Endodermal cell (in vitro differentiated cells): ENCODE measurements around the gene FOXC2. TPM values are rescaled to one million over a fixed set of nuclear protein-coding genes. Genes with fewer than 3 reads are reported as not detected.

ENCODE experiments used
- DNase-seq: peaks from one replicate; pipeline ENCODE4 v3.0.0-alpha.2; 2017
- H3K27ac ChIP-seq: 2 replicates; pipeline ENCODE4 v1.5.1; 2013; ENCODE audit warnings: mild to moderate bottlenecking, low read depth, low read length, moderate library complexity
- H3K27me3 ChIP-seq: 2 replicates; pipeline ENCODE4 v1.6.1; 2013; ENCODE audit warnings: mild to moderate bottlenecking, low read length, moderate library complexity; ENCODE audit not compliant: insufficient read depth, control insufficient read depth, poor library complexity, severe bottlenecking
- H3K36me3 ChIP-seq: 2 replicates; pipeline ENCODE4 v1.7.0; 2013; ENCODE audit warnings: mild to moderate bottlenecking, low read length, moderate library complexity; ENCODE audit not compliant: control insufficient read depth, insufficient read depth
- H3K4me1 ChIP-seq: one replicate; pipeline ENCODE4 v1.7.0; 2013; ENCODE audit warnings: low read length; ENCODE audit not compliant: control insufficient read depth, insufficient read depth
- H3K4me3 ChIP-seq: 2 replicates; pipeline ENCODE4 v1.5.1; 2013; ENCODE audit warnings: mild to moderate bottlenecking, low read length, moderate library complexity
- H3K9ac ChIP-seq: 2 replicates; pipeline ENCODE4 v1.6.1; 2013; ENCODE audit warnings: mild to moderate bottlenecking, low read length, moderate library complexity; ENCODE audit not compliant: poor library complexity, severe bottlenecking; ENCODE audit errors: extremely low read depth
- H3K9me3 ChIP-seq: 2 replicates; pipeline ENCODE4 v1.6.1; 2013; ENCODE audit warnings: mild to moderate bottlenecking, low read length, moderate library complexity; ENCODE audit not compliant: control insufficient read depth
- H3K27ac Mint-ChIP-seq: 2 replicates; pipeline ENCODE4 v1.8.0; 2020; ENCODE audit warnings: mixed read lengths
- H3K27me3 Mint-ChIP-seq: 2 replicates; pipeline ENCODE4 v1.8.0; 2021; ENCODE audit warnings: mild to moderate bottlenecking, mixed read lengths; ENCODE audit not compliant: insufficient read depth
- H3K36me3 Mint-ChIP-seq: 2 replicates; pipeline ENCODE4 v1.8.0; 2020; ENCODE audit warnings: low read depth, mixed read lengths
- H3K4me1 Mint-ChIP-seq: 2 replicates; pipeline ENCODE4 v1.8.0; 2020; ENCODE audit warnings: mixed read lengths
- H3K4me3 Mint-ChIP-seq: 2 replicates; pipeline ENCODE4 v1.8.0; 2020; ENCODE audit warnings: mild to moderate bottlenecking, moderate library complexity, mixed read lengths
- H3K9me3 Mint-ChIP-seq: 2 replicates; pipeline ENCODE4 v1.8.0; 2020; ENCODE audit warnings: mild to moderate bottlenecking, mixed read lengths
- WGBS, 2 experiments: methylation state at CpG; one replicate each; pipeline versions ENCODE4 v1.1.5 to v1.1.7; 2013; ENCODE audit warnings: missing lambda C conversion rate in 2 of 2, mixed read lengths in 1 of 2; ENCODE audit not compliant: insufficient coverage in 1 of 2, insufficient read length in 1 of 2; 5-methylcytosine and 5-hydroxymethylcytosine counted together
- total RNA-seq, 2 donors: library from RNA; stranded (reverse); fragmentation: NEBNext Ultra II Directional in 1 of 2; extraction: Animal tissue kit (Norgen Biotek cat#: 25700) in 1 of 2; gene quantifications; 2 replicates in 1 of 2; 3 replicates in 1 of 2; pipeline ENCODE4 v1.2.1, GENCODE V29; 2021
- TF ChIP-seq, protein P1 (sequence below): fragments of 200-600 bp; sonication (generic); conservative IDR thresholded peaks from 2 replicates; pipeline ENCODE4 v1.5.0; 2021; ENCODE audit warnings: antibody characterized with exemption, mild to moderate bottlenecking

Gene FOXC2
- total RNA-seq, 2 donors from 2014 or later: 0.20 TPM; not detected in 1

- 92 to 96% methylated on average over 5 of the region's 5 CpGs for WGBS, 2 experiments
- H3K27ac Mint-ChIP-seq: no peak overlapping the region
- peaks cover 4% of the 10 kb centered on the region for H3K36me3 Mint-ChIP-seq
These were observed 16.3 kb upstream of the FOXC2 start for GRCh38 chr16:86550281-86550680.

DNA sequence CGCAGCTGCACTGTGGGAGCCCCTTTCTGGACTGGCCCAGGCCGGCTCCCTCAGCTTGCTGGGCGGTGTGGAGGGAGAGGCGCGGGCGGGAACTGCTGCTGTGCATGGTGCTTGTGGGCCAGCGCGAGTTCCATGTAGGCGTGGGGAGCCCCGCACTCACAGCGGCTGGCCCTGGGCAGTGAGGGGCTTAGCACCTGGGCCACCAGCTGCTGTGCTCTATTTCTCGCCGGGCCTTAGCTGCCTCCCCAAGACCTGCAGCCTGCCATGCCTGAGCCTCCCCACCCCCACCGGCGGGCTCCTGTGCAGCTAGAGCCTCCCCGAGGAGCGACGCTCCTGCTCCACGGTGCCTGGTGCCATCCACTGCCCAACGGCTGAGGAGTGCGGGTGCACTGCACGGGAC lies 13.3 kb upstream of the FOXC2 start:
- no peak overlapping the region for H3K27ac ChIP-seq
- TF ChIP-seq, protein P1, sequence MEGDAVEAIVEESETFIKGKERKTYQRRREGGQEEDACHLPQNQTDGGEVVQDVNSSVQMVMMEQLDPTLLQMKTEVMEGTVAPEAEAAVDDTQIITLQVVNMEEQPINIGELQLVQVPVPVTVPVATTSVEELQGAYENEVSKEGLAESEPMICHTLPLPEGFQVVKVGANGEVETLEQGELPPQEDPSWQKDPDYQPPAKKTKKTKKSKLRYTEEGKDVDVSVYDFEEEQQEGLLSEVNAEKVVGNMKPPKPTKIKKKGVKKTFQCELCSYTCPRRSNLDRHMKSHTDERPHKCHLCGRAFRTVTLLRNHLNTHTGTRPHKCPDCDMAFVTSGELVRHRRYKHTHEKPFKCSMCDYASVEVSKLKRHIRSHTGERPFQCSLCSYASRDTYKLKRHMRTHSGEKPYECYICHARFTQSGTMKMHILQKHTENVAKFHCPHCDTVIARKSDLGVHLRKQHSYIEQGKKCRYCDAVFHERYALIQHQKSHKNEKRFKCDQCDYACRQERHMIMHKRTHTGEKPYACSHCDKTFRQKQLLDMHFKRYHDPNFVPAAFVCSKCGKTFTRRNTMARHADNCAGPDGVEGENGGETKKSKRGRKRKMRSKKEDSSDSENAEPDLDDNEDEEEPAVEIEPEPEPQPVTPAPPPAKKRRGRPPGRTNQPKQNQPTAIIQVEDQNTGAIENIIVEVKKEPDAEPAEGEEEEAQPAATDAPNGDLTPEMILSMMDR: no peak
- Mint-ChIP-seq H3K27me3 (peaks cover 6% of the 10 kb centered on the region), H3K4me1 (no peaks in the 10 kb centered on the region), H3K36me3 (peaks cover 2% of the 10 kb centered on the region), H3K4me3 (peak overlapping the region; percentile 87), H3K27ac (no peak overlapping the region), H3K9me3 (no peaks in the 10 kb centered on the region)
- 95 to 96% methylated on average over 14 to 22 of the region's 22 CpGs for WGBS, 2 experiments
- DNase-seq: no peak
- H3K4me1 ChIP-seq: no peaks in the 10 kb centered on the region
- H3K27me3 ChIP-seq: peaks cover 8% of the 10 kb centered on the region
- peaks cover 28% of the 10 kb centered on the region for H3K36me3 ChIP-seq
- no peak overlapping the region for H3K4me3 ChIP-seq
- H3K9me3 ChIP-seq: no peaks in the 10 kb centered on the region
- no peak overlapping the region for H3K9ac ChIP-seq

More at GRCh38 chr16:86550281-86550680, 16.3 kb upstream of the FOXC2 start:
- Histone ChIP-seq H3K27ac (no peak overlapping the region), H3K4me1 (no peaks in the 10 kb centered on the region), H3K4me3 (no peak overlapping the region), H3K9ac (no peak overlapping the region), H3K9me3 (no peaks in the 10 kb centered on the region), H3K27me3 (no peaks in the 10 kb centered on the region), H3K36me3 (peaks cover 53% of the 10 kb centered on the region)
- Mint-ChIP-seq H3K4me3 (no peak overlapping the region), H3K4me1 (no peaks in the 10 kb centered on the region), H3K9me3 (no peaks in the 10 kb centered on the region), H3K27me3 (no peaks in the 10 kb centered on the region)
- no peak for DNase-seq
- TF ChIP-seq, protein P1: no peak

GRCh38 chr16:86554599-86554916 lies 12.1 kb upstream of the FOXC2 start:
- Histone ChIP-seq H3K9ac (peak overlapping the region; percentile 93), H3K9me3 (no peaks in the 10 kb centered on the region), H3K4me1 (no peaks in the 10 kb centered on the region), H3K36me3 (peaks cover 24% of the 10 kb centered on the region), H3K4me3 (peak overlapping the region; percentile 89), H3K27me3 (peaks cover 8% of the 10 kb centered on the region), H3K27ac (peak overlapping the region; percentile 89)
- H3K36me3 Mint-ChIP-seq: peaks cover 2% of the 10 kb centered on the region
- H3K27me3 Mint-ChIP-seq: peaks cover 6% of the 10 kb centered on the region
- DNase-seq: no peak
- WGBS, 2 experiments: 11% methylated on average over 6 to 10 of the region's 10 CpGs
- no peaks in the 10 kb centered on the region for H3K9me3 Mint-ChIP-seq
- H3K4me1 Mint-ChIP-seq: no peaks in the 10 kb centered on the region
- peak overlapping the region; percentile 98 for H3K27ac Mint-ChIP-seq
- TF ChIP-seq, protein P1: no peak
- H3K4me3 Mint-ChIP-seq: peak overlapping the region; percentile 87
